ENCODE measurements around the gene ITPA.

- TF ChIP-seq, protein P1, sequence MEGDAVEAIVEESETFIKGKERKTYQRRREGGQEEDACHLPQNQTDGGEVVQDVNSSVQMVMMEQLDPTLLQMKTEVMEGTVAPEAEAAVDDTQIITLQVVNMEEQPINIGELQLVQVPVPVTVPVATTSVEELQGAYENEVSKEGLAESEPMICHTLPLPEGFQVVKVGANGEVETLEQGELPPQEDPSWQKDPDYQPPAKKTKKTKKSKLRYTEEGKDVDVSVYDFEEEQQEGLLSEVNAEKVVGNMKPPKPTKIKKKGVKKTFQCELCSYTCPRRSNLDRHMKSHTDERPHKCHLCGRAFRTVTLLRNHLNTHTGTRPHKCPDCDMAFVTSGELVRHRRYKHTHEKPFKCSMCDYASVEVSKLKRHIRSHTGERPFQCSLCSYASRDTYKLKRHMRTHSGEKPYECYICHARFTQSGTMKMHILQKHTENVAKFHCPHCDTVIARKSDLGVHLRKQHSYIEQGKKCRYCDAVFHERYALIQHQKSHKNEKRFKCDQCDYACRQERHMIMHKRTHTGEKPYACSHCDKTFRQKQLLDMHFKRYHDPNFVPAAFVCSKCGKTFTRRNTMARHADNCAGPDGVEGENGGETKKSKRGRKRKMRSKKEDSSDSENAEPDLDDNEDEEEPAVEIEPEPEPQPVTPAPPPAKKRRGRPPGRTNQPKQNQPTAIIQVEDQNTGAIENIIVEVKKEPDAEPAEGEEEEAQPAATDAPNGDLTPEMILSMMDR (IDR thresholded peaks at IDR 0.05), result no peak
- TF ChIP-seq RORB (CRISPR knock-in tag; IDR thresholded peaks at IDR 0.05) (no peak), CDX4 (CRISPR knock-in tag; IDR thresholded peaks at IDR 0.05; ENCODE audit: borderline replicate concordance) (no peak), ARID4B (CRISPR knock-in tag; IDR thresholded peaks at IDR 0.05; ENCODE audit: borderline replicate concordance) (no peak), ZNF263 (CRISPR knock-in tag; IDR thresholded peaks at IDR 0.05; ENCODE audit: low read depth) (no peak), SP1 (CRISPR knock-in tag; conservative IDR thresholded peaks at IDR 0.05) (no peak), ZBTB21 (CRISPR knock-in tag; IDR thresholded peaks at IDR 0.05; ENCODE audit: borderline replicate concordance) (no peak), HMGXB4 (CRISPR knock-in tag; IDR thresholded peaks at IDR 0.05) (no peak), AFF4 (CRISPR knock-in tag; IDR thresholded peaks at IDR 0.05; ENCODE audit: borderline replicate concordance) (no peak), FOXJ3 (CRISPR knock-in tag; IDR thresholded peaks at IDR 0.05; ENCODE audit: borderline replicate concordance) (no peak), NFYB (CRISPR knock-in tag; conservative IDR thresholded peaks at IDR 0.05; ENCODE audit: low read depth) (0 out of 2 replicates have a peak, but pooled peaks have one; percentile 23)
These were observed 49.1 kb downstream of the ITPA start for GRCh38 chr20:3258429-3258828.
